Stimulated activated CD8-positive, alpha-beta memory T cell treated with anti-CD3 and anti-CD28 coated beads, Interleukin-4, amount 100 ng/mL, for 48 hours (primary cell): ENCODE results near the gene C9orf50.

Experiments
- DNase-seq: peaks from one replicate; pipeline ENCODE4 v3.0.0-alpha.2; 2020

Gene C9orf50

GRCh38 chr9:129629251-129629820 is 8.4 kb upstream of the C9orf50 start:
- DNase-seq, result no peak

GRCh38 chr9:129628709-129629108 is 7.8 kb upstream of the C9orf50 start:
- DNase-seq, result no peak

GRCh38 chr9:129627556-129628440 is 6.9 kb upstream of the C9orf50 start:
- no peak for DNase-seq

- no peak for DNase-seq
These were observed 5.9 kb upstream of the C9orf50 start for GRCh38 chr9:129626625-129627284.

GRCh38 chr9:129626079-129626624 is 5.3 kb upstream of the C9orf50 start, which contains the start of gene NTMT1:
NTMT1 (plus strand) TSS chr9:129626163; CDS start chr9:129632704, 6,541 bp downstream.
- DNase-seq, result peak; percentile 96

- DNase-seq, result no peak
These were observed 4.0 kb upstream of the C9orf50 start for GRCh38 chr9:129624947-129625346.

GRCh38 chr9:129624168-129624759 is 3.4 kb upstream of the C9orf50 start:
- peak; percentile 89 for DNase-seq

- DNase-seq, result no peak
These were observed 2.4 kb upstream of the C9orf50 start for GRCh38 chr9:129623331-129623730.

GRCh38 chr9:129619787-129620668 is 873 bp downstream of the C9orf50 start:
- DNase-seq, result peak; percentile 43

- no peak for DNase-seq
These were observed 3.7 kb downstream of the C9orf50 start for GRCh38 chr9:129617167-129617566.

GRCh38 chr9:129615407-129616285 is 5.3 kb downstream of the C9orf50 start:
- DNase-seq, result no peak

GRCh38 chr9:129614932-129615331 is 6.0 kb downstream of the C9orf50 start:
- no peak for DNase-seq

GRCh38 chr9:129613520-129614175 is 7.3 kb downstream of the C9orf50 start:
- DNase-seq, result no peak

GRCh38 chr9:129612815-129613519 is 7.9 kb downstream of the C9orf50 start:
- DNase-seq, result no peak

- DNase-seq, result no peak
These were observed 8.8 kb downstream of the C9orf50 start for GRCh38 chr9:129612123-129612522.

GRCh38 chr9:129611307-129611800 is 9.5 kb downstream of the C9orf50 start:
- no peak for DNase-seq

GRCh38 chr9:129610473-129611306 is 10.2 kb downstream of the C9orf50 start:
- DNase-seq, result peak; percentile 82

GRCh38 chr9:129610213-129610472 is 10.8 kb downstream of the C9orf50 start:
- no peak for DNase-seq
